ENCODE data around the gene TIAM1. TPM values are rescaled to one million over a fixed set of nuclear protein-coding genes. Genes with fewer than 3 reads are reported as not detected.

Gene TIAM1
- total RNA-seq, 2 experiments from 2014 or later = 34.9 to 38.5 TPM

- Mint-ChIP-seq H3K9me3 (peaks cover 7% of the 10 kb centered on the region), H3K27me3 (no peaks in the 10 kb centered on the region), H3K36me3 (ENCODE audit: low read depth) (peaks cover 36% of the 10 kb centered on the region), H3K27ac (no peak overlapping the region), H3K4me3 (no peak overlapping the region), H3K4me1 (ENCODE audit: low read depth) (peaks cover 48% of the 10 kb centered on the region)
- ChIA-PET CTCF (interaction anchor here (1.3 kb wide), 1 partner anchor 18 kb away, joined by 3 read pairs; no protein-coding TSS in a partner anchor), POLR2A (interaction anchor here (1.0 kb wide), 1 partner anchor 14 kb away, joined by 3 read pairs; no protein-coding TSS in a partner anchor)
- no peak for TF ChIP-seq CTCF (IDR thresholded peaks at IDR 0.05)
- intact Hi-C loops (cut with micrococcal nuclease) = no loop called here
- no peak for DNase-seq
- no peak for ATAC-seq
Measured at GRCh38 chr21:31329456-31330143, 14.5 kb downstream of the TIAM1 start.

- Mint-ChIP-seq H3K27ac (peak overlapping the region; percentile 86), H3K9me3 (peaks cover 7% of the 10 kb centered on the region), H3K4me1 (ENCODE audit: low read depth) (peaks cover 24% of the 10 kb centered on the region), H3K4me3 (peak overlapping the region; percentile 53), H3K36me3 (ENCODE audit: low read depth) (peaks cover 20% of the 10 kb centered on the region), H3K27me3 (no peaks in the 10 kb centered on the region)
- intact Hi-C loops (cut with micrococcal nuclease) = loop anchor here (2.0 kb wide), 1 partner anchor 28 kb away; no protein-coding TSS in a partner anchor
- peak; percentile 82 for DNase-seq
- no peak for TF ChIP-seq CTCF (IDR thresholded peaks at IDR 0.05)
- POLR2A ChIA-PET = interaction anchor here (0.9 to 2.1 kb wide), 12 partner anchors 9 to 151 kb away, joined by 3 to 12 read pairs (median 4); no protein-coding TSS in a partner anchor
- ATAC-seq = peak; percentile 90
- CTCF ChIA-PET = interaction anchor here (0.9 to 2.5 kb wide), 6 partner anchors 16 to 254 kb away, joined by 3 to 8 read pairs (median 4); no protein-coding TSS in a partner anchor
Measured at GRCh38 chr21:31326522-31327242, 17.4 kb downstream of the TIAM1 start.

GRCh38 chr21:31318971-31319370 lies 25.1 kb downstream of the TIAM1 start:
- Mint-ChIP-seq H3K4me1 (ENCODE audit: low read depth) (peaks cover 11% of the 10 kb centered on the region), H3K9me3 (no peaks in the 10 kb centered on the region), H3K36me3 (ENCODE audit: low read depth) (peaks cover 3% of the 10 kb centered on the region), H3K4me3 (no peak overlapping the region), H3K27me3 (no peaks in the 10 kb centered on the region), H3K27ac (no peak overlapping the region)
- no peak for TF ChIP-seq CTCF (IDR thresholded peaks at IDR 0.05)
- ChIA-PET POLR2A (interaction anchor here (0.8 kb wide), 1 partner anchor 9 kb away, joined by 3 read pairs; no protein-coding TSS in a partner anchor), CTCF (no interaction called here)
- ATAC-seq (no peak), DNase-seq (no peak)
- intact Hi-C loops (cut with micrococcal nuclease) = no loop called here

GRCh38 chr21:31317688-31318087 lies 26.4 kb downstream of the TIAM1 start:
- no peak for ATAC-seq
- Mint-ChIP-seq H3K4me3 (no peak overlapping the region), H3K27me3 (no peaks in the 10 kb centered on the region), H3K36me3 (ENCODE audit: low read depth) (peaks cover 3% of the 10 kb centered on the region), H3K27ac (no peak overlapping the region), H3K4me1 (ENCODE audit: low read depth) (peaks cover 11% of the 10 kb centered on the region), H3K9me3 (no peaks in the 10 kb centered on the region)
- CTCF ChIA-PET = interaction anchor here (0.7 to 1.1 kb wide), 3 partner anchors 119 to 1884 kb away, joined by 3 to 4 read pairs (median 3); no protein-coding TSS in a partner anchor
- intact Hi-C loops (cut with micrococcal nuclease) = no loop called here
- DNase-seq = no peak
- no peak for TF ChIP-seq CTCF (IDR thresholded peaks at IDR 0.05)
- POLR2A ChIA-PET = no interaction called here
